ENCODE results near the gene UQCRFS1. TPM values are rescaled to one million over a fixed set of nuclear protein-coding genes. Genes with fewer than 3 reads are reported as not detected.

Gene UQCRFS1
- total RNA-seq, 1 donor from 2014 or later = 29.4 TPM

DNA sequence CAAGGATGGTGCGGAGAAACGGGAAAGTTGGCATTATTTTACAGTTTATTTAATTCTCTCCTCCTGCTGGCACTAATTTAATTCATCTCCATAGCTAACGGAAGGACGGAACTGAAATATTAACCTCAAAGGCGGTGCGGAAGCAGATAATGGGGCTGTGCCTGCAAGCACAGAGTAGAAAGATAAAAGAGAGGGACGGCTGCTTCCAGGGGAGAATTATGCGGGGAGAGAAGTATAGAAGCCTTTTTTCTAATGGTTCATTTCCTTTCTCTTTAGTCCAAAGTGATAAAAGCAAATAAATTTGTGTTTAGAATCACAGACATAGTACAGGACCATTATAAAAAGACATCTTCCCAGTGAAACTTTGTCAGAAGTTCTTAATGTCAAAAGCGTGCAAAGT, 34.5 kb upstream of the UQCRFS1 start:
- Mint-ChIP-seq H3K4me3 (ENCODE audit: low read depth) (no peak overlapping the region), H3K27me3 (peaks cover 37% of the 10 kb centered on the region)

GRCh38 chr19:29247051-29247450, 34.1 kb upstream of the UQCRFS1 start:
- no peaks in the 10 kb centered on the region for H3K4me1 Mint-ChIP-seq (ENCODE audit: low read depth)
- no peaks in the 10 kb centered on the region for H3K36me3 Mint-ChIP-seq (ENCODE audit: insufficient read depth)
- H3K27ac Mint-ChIP-seq = no peak overlapping the region
- no peaks in the 10 kb centered on the region for H3K9me3 Mint-ChIP-seq (ENCODE audit: low read depth)
- H3K27me3 Mint-ChIP-seq = peaks cover 34% of the 10 kb centered on the region
- TF ChIP-seq CTCF (IDR thresholded peaks at IDR 0.05; ENCODE audit: unreplicated experiment) = peak; percentile 28
- H3K4me3 Mint-ChIP-seq (ENCODE audit: low read depth) = no peak overlapping the region
- DNase-seq (ENCODE audit: low spot score, unreplicated experiment) = no peak

More for the DNA sequence above, 34.5 kb upstream of the UQCRFS1 start:
- H3K27ac Mint-ChIP-seq = no peak overlapping the region
- H3K9me3 Mint-ChIP-seq (ENCODE audit: low read depth) = no peaks in the 10 kb centered on the region
- no peak for TF ChIP-seq CTCF (IDR thresholded peaks at IDR 0.05; ENCODE audit: unreplicated experiment)
- H3K36me3 Mint-ChIP-seq (ENCODE audit: insufficient read depth) = no peaks in the 10 kb centered on the region
- H3K4me1 Mint-ChIP-seq (ENCODE audit: low read depth) = no peaks in the 10 kb centered on the region
- DNase-seq (ENCODE audit: low spot score, unreplicated experiment) = no peak

DNA sequence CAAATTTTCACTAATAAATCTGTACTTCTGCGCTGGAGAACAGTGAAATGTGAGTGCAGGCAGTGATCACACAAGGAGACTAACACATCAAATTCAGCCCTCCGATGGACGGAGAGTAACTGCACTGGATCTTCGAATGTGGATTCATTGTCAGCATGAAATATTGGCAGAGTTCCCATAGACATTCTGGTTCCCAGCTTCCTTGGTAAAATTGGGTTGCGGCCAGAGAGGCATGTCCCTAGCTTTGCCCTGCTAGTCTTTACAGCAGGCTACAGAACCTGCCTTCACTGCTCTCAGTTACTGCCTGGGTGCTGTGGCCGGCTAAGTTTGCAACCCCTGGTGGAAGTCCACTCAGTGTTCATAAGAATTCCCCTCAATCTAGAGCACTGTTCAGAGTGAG, 32.3 kb upstream of the UQCRFS1 start:
- no peak for DNase-seq (ENCODE audit: low spot score, unreplicated experiment)
- Mint-ChIP-seq H3K27ac (no peak overlapping the region), H3K9me3 (ENCODE audit: low read depth) (no peaks in the 10 kb centered on the region), H3K4me1 (ENCODE audit: low read depth) (no peaks in the 10 kb centered on the region), H3K4me3 (ENCODE audit: low read depth) (no peak overlapping the region), H3K36me3 (ENCODE audit: insufficient read depth) (no peaks in the 10 kb centered on the region), H3K27me3 (peaks cover 37% of the 10 kb centered on the region)
- no peak for TF ChIP-seq CTCF (IDR thresholded peaks at IDR 0.05; ENCODE audit: unreplicated experiment)

DNA sequence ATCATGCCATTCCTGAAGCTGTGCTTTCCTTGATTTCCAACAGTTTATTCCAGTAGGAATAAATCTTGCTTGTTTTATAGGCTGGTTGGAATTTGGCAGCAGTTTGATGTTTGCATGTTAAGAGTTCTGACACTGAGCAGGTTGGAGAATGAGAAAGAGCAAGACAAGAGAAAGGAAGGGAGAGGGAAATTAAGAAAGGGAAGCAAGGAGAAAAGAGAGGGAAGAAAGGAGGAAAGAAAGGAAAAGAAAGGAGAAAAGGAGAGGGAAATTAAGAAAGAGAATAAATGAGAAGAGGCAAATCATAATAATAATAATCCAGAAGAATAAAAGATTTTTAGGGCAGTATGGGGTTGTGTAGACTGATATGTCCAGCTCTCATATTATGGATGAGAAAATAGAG, 28.4 kb upstream of the UQCRFS1 start:
- no peak overlapping the region for H3K27ac Mint-ChIP-seq
- no peak overlapping the region for H3K4me3 Mint-ChIP-seq (ENCODE audit: low read depth)
- no peaks in the 10 kb centered on the region for H3K9me3 Mint-ChIP-seq (ENCODE audit: low read depth)
- H3K27me3 Mint-ChIP-seq = peaks cover 12% of the 10 kb centered on the region
- peaks cover 2% of the 10 kb centered on the region for H3K4me1 Mint-ChIP-seq (ENCODE audit: low read depth)
- no peaks in the 10 kb centered on the region for H3K36me3 Mint-ChIP-seq (ENCODE audit: insufficient read depth)
- no peak for DNase-seq (ENCODE audit: low spot score, unreplicated experiment)
- TF ChIP-seq CTCF (IDR thresholded peaks at IDR 0.05; ENCODE audit: unreplicated experiment) = no peak

DNA sequence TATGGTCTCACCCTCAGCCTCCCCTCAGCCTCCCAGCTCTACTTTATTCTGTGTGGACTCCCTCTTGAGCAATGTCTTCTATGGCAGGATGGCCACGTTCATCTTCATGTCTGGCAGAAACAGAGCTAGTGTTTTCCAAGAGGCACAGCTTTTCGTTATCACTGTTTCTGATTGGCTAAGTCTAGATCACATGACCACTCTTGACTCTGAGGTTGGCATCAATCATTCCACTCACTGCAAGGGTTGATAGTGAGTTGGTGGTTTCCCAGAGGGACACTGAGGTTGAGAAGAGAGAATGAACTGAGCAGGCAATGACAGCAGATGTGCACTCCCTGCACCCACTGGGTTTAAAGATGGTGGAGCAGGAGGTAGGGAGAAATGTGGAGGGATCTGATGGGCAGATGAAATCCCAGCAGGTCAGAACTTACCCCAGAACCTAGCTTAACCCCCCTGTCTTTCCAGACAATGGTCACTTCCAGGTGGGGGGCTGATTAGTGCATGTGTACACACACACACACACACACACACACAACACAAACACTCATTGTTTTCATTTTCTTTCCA, 26.3 kb upstream of the UQCRFS1 start:
- no peak overlapping the region for H3K27ac Mint-ChIP-seq
- TF ChIP-seq CTCF (IDR thresholded peaks at IDR 0.05; ENCODE audit: unreplicated experiment) = no peak
- H3K4me1 Mint-ChIP-seq (ENCODE audit: low read depth) = peaks cover 2% of the 10 kb centered on the region
- H3K4me3 Mint-ChIP-seq (ENCODE audit: low read depth) = no peak overlapping the region
- peaks cover 14% of the 10 kb centered on the region for H3K27me3 Mint-ChIP-seq
- H3K9me3 Mint-ChIP-seq (ENCODE audit: low read depth) = no peaks in the 10 kb centered on the region
- no peak for DNase-seq (ENCODE audit: low spot score, unreplicated experiment)
- no peaks in the 10 kb centered on the region for H3K36me3 Mint-ChIP-seq (ENCODE audit: insufficient read depth)
